GM12874 (cell line): Measurements from ENCODE around the gene FYB1.

Experiments used
- TF ChIP-seq, protein P1 (sequence below): IDR thresholded peaks from 2 replicates; pipeline ENCODE4 v1.5.1; 2011; ENCODE audit warnings: low read depth, mild to moderate bottlenecking, control low read depth, low read length, moderate library complexity; ENCODE audit not compliant: insufficient read depth

Gene FYB1

GRCh38 chr5:39167141-39167971 lies 52.0 kb downstream of the FYB1 start:
- TF ChIP-seq, protein P1, sequence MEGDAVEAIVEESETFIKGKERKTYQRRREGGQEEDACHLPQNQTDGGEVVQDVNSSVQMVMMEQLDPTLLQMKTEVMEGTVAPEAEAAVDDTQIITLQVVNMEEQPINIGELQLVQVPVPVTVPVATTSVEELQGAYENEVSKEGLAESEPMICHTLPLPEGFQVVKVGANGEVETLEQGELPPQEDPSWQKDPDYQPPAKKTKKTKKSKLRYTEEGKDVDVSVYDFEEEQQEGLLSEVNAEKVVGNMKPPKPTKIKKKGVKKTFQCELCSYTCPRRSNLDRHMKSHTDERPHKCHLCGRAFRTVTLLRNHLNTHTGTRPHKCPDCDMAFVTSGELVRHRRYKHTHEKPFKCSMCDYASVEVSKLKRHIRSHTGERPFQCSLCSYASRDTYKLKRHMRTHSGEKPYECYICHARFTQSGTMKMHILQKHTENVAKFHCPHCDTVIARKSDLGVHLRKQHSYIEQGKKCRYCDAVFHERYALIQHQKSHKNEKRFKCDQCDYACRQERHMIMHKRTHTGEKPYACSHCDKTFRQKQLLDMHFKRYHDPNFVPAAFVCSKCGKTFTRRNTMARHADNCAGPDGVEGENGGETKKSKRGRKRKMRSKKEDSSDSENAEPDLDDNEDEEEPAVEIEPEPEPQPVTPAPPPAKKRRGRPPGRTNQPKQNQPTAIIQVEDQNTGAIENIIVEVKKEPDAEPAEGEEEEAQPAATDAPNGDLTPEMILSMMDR, result no peak

DNA sequence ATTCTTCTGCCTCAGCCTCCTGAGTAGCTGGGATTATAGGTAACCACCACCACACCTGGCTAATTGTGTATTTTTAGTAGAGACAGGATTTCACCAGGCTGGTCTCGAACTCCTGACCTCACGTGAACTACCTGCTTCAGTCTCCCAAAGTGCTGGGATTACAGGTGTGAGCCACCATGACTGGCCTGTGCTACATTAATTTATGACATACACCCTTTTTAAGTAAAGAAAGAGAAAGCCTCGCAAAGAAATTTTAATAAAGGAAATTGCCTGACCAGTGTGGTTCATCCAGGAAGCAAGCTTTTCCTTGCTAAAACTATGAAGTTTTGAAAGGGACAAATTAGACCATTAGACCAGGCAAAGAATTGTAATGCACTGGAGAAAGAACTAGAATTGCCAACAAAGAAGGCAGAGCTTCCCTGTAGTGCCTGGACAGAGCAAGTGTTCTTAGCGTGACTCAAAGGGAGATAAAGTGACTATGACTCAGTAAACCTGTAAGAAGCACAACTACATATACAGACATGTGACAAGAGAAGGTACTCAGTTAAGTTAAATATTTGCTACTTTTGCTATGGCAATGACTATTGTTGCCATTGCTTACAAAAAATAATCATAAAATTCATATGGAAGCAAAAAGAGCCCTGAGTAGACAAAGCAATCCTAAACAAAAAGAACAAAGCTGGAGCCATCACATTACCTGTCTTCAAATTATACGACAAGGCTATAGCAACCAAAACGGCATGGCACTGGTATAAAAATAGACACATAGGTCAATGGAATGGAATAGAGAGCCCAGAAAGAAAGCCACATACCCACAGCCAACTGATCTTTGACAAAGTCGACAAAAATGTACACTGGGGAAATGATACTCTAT lies 54.6 kb downstream of the FYB1 start:
- TF ChIP-seq, protein P1, result no peak

- TF ChIP-seq, protein P1, result no peak
Observed at GRCh38 chr5:39164016-39164415, 55.3 kb downstream of the FYB1 start.

DNA sequence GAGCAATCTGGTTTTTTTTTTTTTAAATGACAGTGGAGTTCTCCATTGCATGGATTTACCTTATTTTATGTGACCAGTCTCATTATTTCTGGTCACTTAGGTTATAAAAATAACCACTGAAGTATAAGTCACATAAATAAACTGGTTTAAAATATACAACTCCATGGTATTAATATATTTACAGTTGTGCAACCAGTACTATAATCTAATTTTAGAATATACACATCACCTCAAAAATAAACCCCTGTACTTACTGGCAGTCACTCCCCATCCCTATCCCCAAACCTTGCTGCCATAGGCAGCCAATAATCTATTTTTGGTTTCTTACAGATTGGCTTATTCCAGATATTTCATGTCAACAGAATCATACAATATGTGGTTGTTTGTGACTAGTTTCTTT lies 57.8 kb downstream of the FYB1 start:
- TF ChIP-seq, protein P1, result no peak

- TF ChIP-seq, protein P1, result no peak
Observed at GRCh38 chr5:39160576-39161213, 58.7 kb downstream of the FYB1 start.

GRCh38 chr5:39159811-39160490 lies 59.4 kb downstream of the FYB1 start:
- TF ChIP-seq, protein P1, result no peak
